H1 (cell line): ENCODE measurements around the gene RBL1. TPM values are rescaled to one million over a fixed set of nuclear protein-coding genes. Genes with fewer than 3 reads are reported as not detected.
A peak's percentile ranks its signal among the peaks of the same experiment; 100 is the strongest.

Source experiments
- CTCF ChIA-PET: fragments of 300-600 bp; sonication (Branson Sonifier 250); formaldehyde crosslinking; loops from one replicate; lab custom pipeline; 2021; ENCODE audit not compliant: partially characterized antibody; lab: Charles Lee
- POLR2A ChIA-PET: fragments of 300-600 bp; sonication (Branson Sonifier 250); formaldehyde crosslinking; loops from one replicate; lab custom pipeline; 2021; ENCODE audit warnings: inconsistent platforms; ENCODE audit not compliant: partially characterized antibody; lab: Charles Lee
- DNase-seq, 2 experiments: peaks; one replicate each; pipeline versions ENCODE4 v3.0.0 to v3.0.0-alpha.2; 2010 to 2022; ENCODE audit warnings: low spot score in 2 of 2, low read depth in 1 of 2, mixed read lengths in 1 of 2
- FAIRE-seq: peaks from 2 replicates; lab custom pipeline; 2011; peaks lifted over from hg19 to GRCh38; lab: Jason Lieb, UNC
- H2AFZ ChIP-seq: 2 replicates; pipeline ENCODE4 v1.8.1; 2012; ENCODE audit warnings: low read length, inconsistent platforms
- H2AK5ac ChIP-seq: 2 replicates; pipeline ENCODE4 v1.6.1; 2013; ENCODE audit warnings: low read depth, low read length
- H2BK120ac ChIP-seq: replicated peaks from 2 replicates; pipeline ENCODE3; 2013; ENCODE audit warnings: low read depth, low read length, inconsistent platforms
- H2BK12ac ChIP-seq: 2 replicates; pipeline ENCODE4 v1.6.1; 2013; ENCODE audit warnings: low read depth, low read length
- H2BK15ac ChIP-seq: 2 replicates; pipeline ENCODE4 v1.6.1; 2013; ENCODE audit warnings: low read length
- H2BK20ac ChIP-seq: 2 replicates; pipeline ENCODE4 v1.6.1; 2013; ENCODE audit warnings: low read length
- H2BK5ac ChIP-seq: 2 replicates; pipeline ENCODE4 v1.6.1; 2013; ENCODE audit warnings: low read depth, low read length
- H3K14ac ChIP-seq: 2 replicates; pipeline ENCODE4 v1.6.1; 2013; ENCODE audit warnings: inconsistent platforms; ENCODE audit not compliant: insufficient read length
- H3K18ac ChIP-seq: 2 replicates; pipeline ENCODE4 v1.6.1; 2013; ENCODE audit warnings: low read length; ENCODE audit errors: extremely low read depth
- H3K23ac ChIP-seq: 2 replicates; pipeline ENCODE4 v1.6.1; 2013; ENCODE audit warnings: inconsistent platforms; ENCODE audit not compliant: insufficient read length
- H3K23me2 ChIP-seq: 2 replicates; pipeline ENCODE4 v1.6.1; 2013; ENCODE audit warnings: low read depth, low read length
- H3K27ac ChIP-seq: 2 replicates; pipeline ENCODE4 v1.6.1; 2011; ENCODE audit warnings: low read depth, low read length, inconsistent platforms
- H3K27me3 ChIP-seq, 4 experiments: replicated peaks in 1 of 4; 1 replicate in 1 of 4; 2 replicates in 3 of 4; pipeline versions ENCODE4 v1.6.1 to v1.8.1; 2011 to 2013; ENCODE audit warnings: low read length in 3 of 4, mild to moderate bottlenecking in 3 of 4, inconsistent platforms in 2 of 4, mixed read lengths in 2 of 4, moderate library complexity in 1 of 4; ENCODE audit not compliant: control insufficient read depth in 3 of 4, insufficient read depth in 3 of 4; ENCODE audit errors: extremely low read depth in 1 of 4
- H3K36me3 ChIP-seq, 4 experiments: 2 replicates each; pipeline versions ENCODE4 v1.6.1 to v1.8.1; 2011 to 2013; ENCODE audit warnings: mild to moderate bottlenecking in 4 of 4, low read length in 3 of 4, moderate library complexity in 2 of 4, control low read depth in 1 of 4, inconsistent platforms in 1 of 4; ENCODE audit not compliant: insufficient read depth in 4 of 4, control insufficient read depth in 2 of 4
- H3K4ac ChIP-seq: replicated peaks from 2 replicates; pipeline ENCODE3; 2013; ENCODE audit warnings: low read length, low read depth, mixed read lengths, inconsistent platforms; ENCODE audit not compliant: insufficient read length
- H3K4me1 ChIP-seq, 4 experiments: replicated peaks in 1 of 4; 1 replicate in 1 of 4; 2 replicates in 3 of 4; pipeline versions ENCODE4 v1.6.1 to v1.8.1; 2011 to 2013; ENCODE audit warnings: low read length in 3 of 4, inconsistent platforms in 2 of 4, mixed read lengths in 1 of 4; ENCODE audit not compliant: insufficient read depth in 4 of 4, control insufficient read depth in 3 of 4
- H3K4me2 ChIP-seq, 2 experiments: 2 replicates each; pipeline versions ENCODE4 v1.6.1 to v1.8.1; 2011 to 2013; ENCODE audit warnings: low read depth in 2 of 2, low read length in 2 of 2, control low read depth in 1 of 2, inconsistent platforms in 1 of 2, mild to moderate bottlenecking in 1 of 2; ENCODE audit not compliant: insufficient read depth in 1 of 2
- H3K4me3 ChIP-seq, 4 experiments: fragments of 200-600, 300-600 bp in 1 of 4; sonication (generic), shearing (Covaris generic), sonication (Bioruptor Twin) in 1 of 4; 2 replicates each; pipeline versions ENCODE4 v1.5.1 to v1.8.1; 2011 to 2016; ENCODE audit warnings: low read length in 4 of 4, low read depth in 3 of 4, control low read depth in 2 of 4, inconsistent platforms in 2 of 4, mild to moderate bottlenecking in 2 of 4, mixed read lengths in 1 of 4, moderate library complexity in 1 of 4; ENCODE audit not compliant: insufficient read depth in 2 of 4; ENCODE audit errors: extremely low read depth in 1 of 4
- H3K56ac ChIP-seq: replicated peaks from 2 replicates; pipeline ENCODE3; 2013; ENCODE audit warnings: low read depth, mild to moderate bottlenecking, mixed read lengths, low read length, inconsistent platforms; ENCODE audit not compliant: insufficient read length
- H3K79me1 ChIP-seq: 2 replicates; pipeline ENCODE4 v1.6.1; 2013; ENCODE audit warnings: low read depth, low read length, control low read depth
- H3K79me2 ChIP-seq, 2 experiments: 2 replicates each; pipeline versions ENCODE4 v1.6.1 to v1.8.1; 2012 to 2013; ENCODE audit warnings: low read length in 2 of 2, mild to moderate bottlenecking in 2 of 2, inconsistent platforms in 1 of 2; ENCODE audit not compliant: insufficient read depth in 2 of 2, control insufficient read depth in 1 of 2
- H3K9ac ChIP-seq, 4 experiments: replicated peaks in 1 of 4; 1 replicate in 1 of 4; 2 replicates in 3 of 4; pipeline versions ENCODE4 v1.6.1 to v1.8.1; 2011 to 2013; ENCODE audit warnings: low read depth in 3 of 4, low read length in 3 of 4, control low read depth in 2 of 4, mild to moderate bottlenecking in 2 of 4, moderate library complexity in 2 of 4, inconsistent platforms in 1 of 4; ENCODE audit errors: extremely low read depth in 1 of 4
- H3K9me3 ChIP-seq, 2 experiments: 2 replicates each; pipeline versions ENCODE4 v1.6.1 to v1.8.1; 2012 to 2013; ENCODE audit warnings: mild to moderate bottlenecking in 2 of 2, moderate library complexity in 2 of 2, control low read depth in 1 of 2, inconsistent platforms in 1 of 2, low read depth in 1 of 2, low read length in 1 of 2, mixed read lengths in 1 of 2; ENCODE audit not compliant: insufficient read depth in 2 of 2
- H4K20me1 ChIP-seq, 2 experiments: replicated peaks in 1 of 2; 2 replicates each; pipeline versions ENCODE3 to v1.8.1; 2011 to 2013; ENCODE audit warnings: inconsistent platforms in 2 of 2, low read length in 2 of 2, mild to moderate bottlenecking in 1 of 2; ENCODE audit not compliant: insufficient read depth in 2 of 2, control insufficient read depth in 1 of 2
- H4K5ac ChIP-seq: 2 replicates; pipeline ENCODE4 v1.6.1; 2013; ENCODE audit warnings: low read length, low read depth, mixed read lengths, inconsistent platforms; ENCODE audit not compliant: insufficient read length
- H4K8ac ChIP-seq: 2 replicates; pipeline ENCODE4 v1.8.0; 2013; ENCODE audit warnings: mild to moderate bottlenecking, moderate library complexity, low read length, inconsistent platforms; ENCODE audit not compliant: insufficient read depth; ENCODE audit errors: extremely low read depth
- H4K91ac ChIP-seq: replicated peaks from 2 replicates; pipeline ENCODE3; 2013; ENCODE audit warnings: low read length, mixed read lengths, inconsistent platforms; ENCODE audit not compliant: insufficient read length
- CTCF ChIP-seq, 3 experiments: IDR thresholded peaks; 1 replicate in 2 of 3; 2 replicates in 1 of 3; pipeline versions ENCODE4 v1.5.1 to v1.6.1; 2011; ENCODE audit warnings: low read length in 3 of 3, mild to moderate bottlenecking in 3 of 3, inconsistent platforms in 2 of 3, low read depth in 1 of 3, moderate library complexity in 1 of 3; ENCODE audit not compliant: insufficient read depth in 1 of 3; ENCODE audit errors: control extremely low read depth in 1 of 3
- GTF2F1 ChIP-seq: IDR thresholded peaks from 2 replicates; pipeline ENCODE4 v1.6.1; 2012; ENCODE audit warnings: low read depth, low read length, improper control_type of control experiment, borderline replicate concordance
- HDAC2 ChIP-seq, 2 experiments: fragments of 300-600 bp in 1 of 2; sonication (generic) in 1 of 2; IDR thresholded peaks; 2 replicates each; pipeline ENCODE4 v1.6.1; 2011 to 2012; ENCODE audit warnings: low read depth in 2 of 2, low read length in 2 of 2, mild to moderate bottlenecking in 2 of 2, moderate library complexity in 2 of 2, borderline replicate concordance in 1 of 2, inconsistent platforms in 1 of 2
- HDAC6 ChIP-seq: IDR thresholded peaks from one replicate; pipeline ENCODE4 v1.7.1; 2012; ENCODE audit warnings: low read depth, mild to moderate bottlenecking, inconsistent platforms, low read length, moderate library complexity
- KDM1A ChIP-seq: fragments of 200-600, 300-600 bp; sonication (generic); IDR thresholded peaks from 2 replicates; pipeline ENCODE4 v1.7.1; 2016; ENCODE audit warnings: mild to moderate bottlenecking, low read length, borderline replicate concordance
- RAD21 ChIP-seq, 2 experiments: IDR thresholded peaks in 1 of 2; conservative IDR thresholded peaks in 1 of 2; 2 replicates each; pipeline ENCODE4 v1.6.1; 2011; ENCODE audit warnings: low read depth in 2 of 2, low read length in 2 of 2, improper control_type of control experiment in 1 of 2, inconsistent platforms in 1 of 2, mild to moderate bottlenecking in 1 of 2, moderate library complexity in 1 of 2
- RXRA ChIP-seq: IDR thresholded peaks from 2 replicates; pipeline ENCODE4 v1.6.1; 2011; ENCODE audit warnings: low read depth, mild to moderate bottlenecking, low read length, moderate library complexity; ENCODE audit not compliant: insufficient read depth
- TAF7 ChIP-seq: optimal IDR thresholded peaks from 2 replicates; pipeline ENCODE3; 2011; ENCODE audit warnings: low read depth, mild to moderate bottlenecking, inconsistent platforms, low read length, moderate library complexity, borderline replicate concordance
- WGBS, 2 experiments: shearing (Covaris generic) in 1 of 2; methylation state at CpG; one replicate each; pipeline versions ENCODE4 v1.1.6 to v1.1.7; 2013 to 2015; ENCODE audit warnings: low lambda C conversion rate in 2 of 2, mixed read lengths in 2 of 2, inconsistent platforms in 1 of 2, low coverage in 1 of 2, missing lambda C conversion rate in 1 of 2; ENCODE audit not compliant: insufficient replicate concordance in 2 of 2, insufficient coverage in 1 of 2, insufficient read length in 1 of 2; ENCODE audit errors: extremely low coverage in 1 of 2, missing lambda C conversion rate in 1 of 2; 5-methylcytosine and 5-hydroxymethylcytosine counted together
- polyA plus RNA-seq, 7 experiments: library from polyadenylated mRNA; depleted of rRNA in 3 of 7; stranded (reverse) in 5 of 7; unstranded in 2 of 7; fragments of >200 nt in 5 of 7; fragments of 200-250 nt in 2 of 7; gene quantifications; 1 replicate in 5 of 7; 2 replicates in 1 of 7; 4 replicates in 1 of 7; pipeline versions ENCODE4 v1.2.1 to v1.2.3, GENCODE V29; 2011 to 2013; ENCODE audit warnings: missing spikeins in 2 of 7, mixed read lengths in 2 of 7
- total RNA-seq: library from RNA; stranded (reverse); fragmentation: NEBNext Ultra II Directional; extraction: Animal tissue kit (Norgen Biotek cat#: 25700); gene quantifications from 2 replicates; pipeline ENCODE4 v1.2.1, GENCODE V29; 2021

The RBL1 gene
- total and polyA plus RNA-seq, 2 of the 8 experiments (the other 6 are each of a cell fraction or from before 2014, with no cell fraction given) = 3.2 to 12.3 TPM

DNA sequence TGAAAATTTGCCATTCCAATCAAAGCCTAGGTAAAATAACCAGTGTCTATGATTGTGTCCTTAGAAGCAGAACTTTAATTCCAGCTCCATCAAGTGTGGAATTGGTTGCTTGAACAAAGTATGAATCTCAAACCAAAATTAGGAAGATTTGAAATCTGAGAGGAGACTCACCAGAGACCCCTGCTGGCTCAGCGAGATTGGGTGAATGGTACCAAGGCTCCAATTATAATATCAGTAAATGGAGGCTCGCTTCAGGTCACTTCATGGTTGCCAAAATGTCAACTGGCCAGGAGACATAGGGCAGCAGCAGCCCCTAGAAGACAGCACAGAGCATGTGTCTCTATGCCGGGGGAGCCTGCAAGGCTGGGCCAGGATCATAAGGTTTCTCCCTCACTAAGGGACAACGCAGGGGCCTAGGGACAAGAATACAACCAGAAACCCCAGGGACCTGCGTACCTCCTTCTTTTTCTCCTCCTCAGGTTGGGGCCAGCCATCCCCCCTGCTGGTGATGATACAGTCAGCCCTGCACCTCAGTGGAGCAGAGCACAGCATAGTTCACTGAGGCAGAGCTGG is 14.0 kb downstream of the RBL1 start:
- Histone ChIP-seq H2BK15ac (no peak overlapping the region), H4K91ac (no peak overlapping the region), H3K79me2 (no peaks in the 10 kb centered on the region), H4K8ac (no peak overlapping the region; the same call in 1 of the 2 replicates), H3K36me3 (peaks cover 0 to 29% (median 0%) of the 10 kb centered on the region in 4 experiments; a peak in 3 of 8 replicates), H3K4me3 (no peak overlapping the region), H3K27ac (no peak overlapping the region), H3K23me2 (peaks cover 2% of the 10 kb centered on the region; the same call in 1 of the 2 replicates), H2BK12ac (no peak overlapping the region), H3K9me3 (no peaks in the 10 kb centered on the region), H2AK5ac (no peak overlapping the region), H4K20me1 (peaks cover 0 to 3% of the 10 kb centered on the region in 2 experiments), H3K4me1 (peaks cover 0 to 4% (median 0%) of the 10 kb centered on the region in 4 experiments; a peak in 1 of 7 replicates), H3K23ac (no peak overlapping the region), H4K5ac (no peak overlapping the region), H2BK120ac (no peak overlapping the region), H3K79me1 (peaks cover 2% of the 10 kb centered on the region; the same call in 1 of the 2 replicates), H2BK5ac (no peak overlapping the region), H3K56ac (no peak overlapping the region), H3K9ac (no peak overlapping the region), H3K4ac (no peak overlapping the region), H2BK20ac (no peak overlapping the region), H3K27me3 (no peaks in the 10 kb centered on the region), H3K18ac (no peak overlapping the region), H3K4me2 (no peak overlapping the region), H2AFZ (no peak overlapping the region), H3K14ac (no peak overlapping the region)
- ChIA-PET POLR2A (interaction anchor here (7.4 kb wide), 1 partner anchor 14 kb away, joined by 51 read pairs; the partner anchor contains the start of gene RBL1), CTCF (interaction anchor here (0.7 to 2.5 kb wide), 10 partner anchors 8 to 325 kb away, joined by 3 to 10 read pairs (median 3); no protein-coding TSS in a partner anchor)
- FAIRE-seq (no peak), DNase-seq (no peak)
- 92% methylated on average over 4 of the region's 5 CpGs; no CpG with 5 or more reads in 1 of the 2 experiments for WGBS, 2 experiments
- TF ChIP-seq GTF2F1 (no peak), RXRA (no peak), RAD21 (IDR thresholded peaks at IDR 0.05 in 1 of 2, conservative IDR thresholded peaks at IDR 0.05 in 1 of 2; ENCODE audit: low read depth in 2 of 2, low read length in 2 of 2) (peak in 1 of 2 experiments; percentile 15; a peak in 1 of 4 replicates), TAF7 (no peak), KDM1A (no peak), HDAC2 (IDR thresholded peaks at IDR 0.05; ENCODE audit: borderline replicate concordance in 1 of 2, low read depth in 2 of 2, low read length in 2 of 2) (no peak), HDAC6 (no peak), CTCF (IDR thresholded peaks at IDR 0.05; ENCODE audit: control extremely low read depth in 1 of 3, insufficient read depth in 1 of 3, low read depth in 1 of 3, low read length in 3 of 3) (peak in 2 of 3 experiments; percentile 5 to 30; a peak in 1 of 4 replicates)
